ENCODE data around the gene MRPL23.

The MRPL23 gene

GRCh38 chr11:1921574-1922141 is 25.5 kb upstream of the MRPL23 start:
- no peak for DNase-seq (ENCODE audit: low spot score)

GRCh38 chr11:1922481-1923081 is 24.6 kb upstream of the MRPL23 start:
- no peak for DNase-seq (ENCODE audit: low spot score)

- no peak for DNase-seq (ENCODE audit: low spot score)
These were observed 23.8 kb upstream of the MRPL23 start for GRCh38 chr11:1923201-1923956.

GRCh38 chr11:1924181-1924580 is 23.0 kb upstream of the MRPL23 start:
- no peak for DNase-seq (ENCODE audit: low spot score)

- no peak for DNase-seq (ENCODE audit: low spot score)
These were observed 22.3 kb upstream of the MRPL23 start for GRCh38 chr11:1924646-1925372.

- no peak for DNase-seq (ENCODE audit: low spot score)
These were observed 21.6 kb upstream of the MRPL23 start for GRCh38 chr11:1925373-1926155.

- no peak for DNase-seq (ENCODE audit: low spot score)
These were observed 20.7 kb upstream of the MRPL23 start for GRCh38 chr11:1926156-1927025.

GRCh38 chr11:1927026-1927847 is 19.9 kb upstream of the MRPL23 start:
- DNase-seq (ENCODE audit: low spot score): no peak

- DNase-seq (ENCODE audit: low spot score): no peak
These were observed 19.2 kb upstream of the MRPL23 start for GRCh38 chr11:1927848-1928469.

GRCh38 chr11:1928470-1928890 is 18.7 kb upstream of the MRPL23 start:
- no peak for DNase-seq (ENCODE audit: low spot score)

- DNase-seq (ENCODE audit: low spot score): no peak
These were observed 18.1 kb upstream of the MRPL23 start for GRCh38 chr11:1928891-1929541.

GRCh38 chr11:1929621-1930461 is 17.3 kb upstream of the MRPL23 start:
- DNase-seq (ENCODE audit: low spot score): no peak

- no peak for DNase-seq (ENCODE audit: low spot score)
These were observed 16.7 kb upstream of the MRPL23 start for GRCh38 chr11:1930462-1930830.

GRCh38 chr11:1931341-1932104 is 15.6 kb upstream of the MRPL23 start:
- DNase-seq (ENCODE audit: low spot score): no peak

GRCh38 chr11:1932105-1932480 is 15.0 kb upstream of the MRPL23 start:
- DNase-seq (ENCODE audit: low spot score): no peak

GRCh38 chr11:1932681-1933080 is 14.5 kb upstream of the MRPL23 start:
- DNase-seq (ENCODE audit: low spot score): no peak
